ENCODE measurements around the gene RAB31. TPM values are rescaled to one million over a fixed set of nuclear protein-coding genes. Genes with fewer than 3 reads are reported as not detected.
"Not testable (repeated sequence)": the region's sequence is repeated elsewhere in the genome, so short reads cannot be mapped to it uniquely, and the experiment has no call there.

Gene RAB31
- total RNA-seq, 1 experiment from 2014 or later: 9.5 TPM

- H3K4me3 Mint-ChIP-seq (ENCODE audit: unreplicated experiment): no peak overlapping the region
- Histone ChIP-seq H3K4me3 (ENCODE audit: low read depth, low read length) (no peak overlapping the region), H3K27me3 (replicated peaks; ENCODE audit: control insufficient read depth, insufficient read depth, low read length) (no peaks in the 10 kb centered on the region), H3K9me3 (no peaks in the 10 kb centered on the region), H3K36me3 (ENCODE audit: control insufficient read depth, insufficient read depth, low read length) (no peaks in the 10 kb centered on the region), H3K4me1 (peaks cover 14% of the 10 kb centered on the region)
- H3K36me3 Mint-ChIP-seq (ENCODE audit: insufficient read depth, unreplicated experiment): no peaks in the 10 kb centered on the region
- BruUV-seq (replicated peaks): no TSS peak
- ChIA-PET POLR2A (no interaction called here), CTCF (no interaction called here)
- H3K27ac Mint-ChIP-seq (ENCODE audit: unreplicated experiment): no peak overlapping the region
- no peaks in the 10 kb centered on the region for H3K27me3 Mint-ChIP-seq (ENCODE audit: insufficient read depth, unreplicated experiment)
- TF ChIP-seq CTCF (IDR thresholded peaks at IDR 0.05; ENCODE audit: insufficient read depth in 1 of 2, low read depth in 1 of 2, low read length in 1 of 2, severe bottlenecking in 1 of 2, unreplicated experiment in 1 of 2): no peak
- H3K9me3 Mint-ChIP-seq (ENCODE audit: unreplicated experiment): peaks cover 12% of the 10 kb centered on the region
- H3K4me1 Mint-ChIP-seq (ENCODE audit: low read depth, unreplicated experiment): peaks cover 7% of the 10 kb centered on the region
- DNase-seq: no peak
- intact Hi-C loops (cut with micrococcal nuclease; ENCODE audit: unreplicated experiment): no loop called here
These were observed 58.6 kb downstream of the RAB31 start for GRCh38 chr18:9766740-9767139.

- POLR2A ChIA-PET; H3K36me3 ChIP-seq (ENCODE audit: control insufficient read depth, insufficient read depth, low read length); H3K4me1 Mint-ChIP-seq (ENCODE audit: low read depth, unreplicated experiment); intact Hi-C loops (cut with micrococcal nuclease; ENCODE audit: unreplicated experiment); H3K4me3 ChIP-seq (ENCODE audit: low read depth, low read length); H3K27me3 ChIP-seq (replicated peaks; ENCODE audit: control insufficient read depth, insufficient read depth, low read length); H3K36me3 Mint-ChIP-seq (ENCODE audit: insufficient read depth, unreplicated experiment); H3K9me3 Mint-ChIP-seq (ENCODE audit: unreplicated experiment); H3K27me3 Mint-ChIP-seq (ENCODE audit: insufficient read depth, unreplicated experiment); H3K4me3 Mint-ChIP-seq (ENCODE audit: unreplicated experiment); DNase-seq; H3K9me3 ChIP-seq; H3K27ac Mint-ChIP-seq (ENCODE audit: unreplicated experiment); BruUV-seq (replicated peaks); CTCF ChIA-PET: not testable (repeated sequence)
- H3K4me1 ChIP-seq: peaks cover 14% of the 10 kb centered on the region
These were observed 60.1 kb downstream of the RAB31 start for GRCh38 chr18:9768071-9768691.

- DNase-seq; H3K4me3 ChIP-seq (ENCODE audit: low read depth, low read length); H3K36me3 ChIP-seq (ENCODE audit: control insufficient read depth, insufficient read depth, low read length); BruUV-seq (replicated peaks); H3K27me3 Mint-ChIP-seq (ENCODE audit: insufficient read depth, unreplicated experiment); POLR2A ChIA-PET; CTCF ChIA-PET; intact Hi-C loops (cut with micrococcal nuclease; ENCODE audit: unreplicated experiment); H3K36me3 Mint-ChIP-seq (ENCODE audit: insufficient read depth, unreplicated experiment); H3K4me1 Mint-ChIP-seq (ENCODE audit: low read depth, unreplicated experiment); H3K27ac Mint-ChIP-seq (ENCODE audit: unreplicated experiment); H3K9me3 Mint-ChIP-seq (ENCODE audit: unreplicated experiment); H3K27me3 ChIP-seq (replicated peaks; ENCODE audit: control insufficient read depth, insufficient read depth, low read length); H3K9me3 ChIP-seq; H3K4me3 Mint-ChIP-seq (ENCODE audit: unreplicated experiment): not testable (repeated sequence)
- peaks cover 12% of the 10 kb centered on the region for H3K4me1 ChIP-seq
These were observed 62.0 kb downstream of the RAB31 start for GRCh38 chr18:9770111-9770510.

GRCh38 chr18:9771261-9771976 is 63.3 kb downstream of the RAB31 start:
- Mint-ChIP-seq H3K9me3 (ENCODE audit: unreplicated experiment) (no peaks in the 10 kb centered on the region), H3K4me3 (ENCODE audit: unreplicated experiment) (no peak overlapping the region), H3K36me3 (ENCODE audit: insufficient read depth, unreplicated experiment) (no peaks in the 10 kb centered on the region), H3K4me1 (ENCODE audit: low read depth, unreplicated experiment) (no peaks in the 10 kb centered on the region), H3K27me3 (ENCODE audit: insufficient read depth, unreplicated experiment) (no peaks in the 10 kb centered on the region), H3K27ac (ENCODE audit: unreplicated experiment) (no peak overlapping the region)
- Histone ChIP-seq H3K4me3 (ENCODE audit: low read depth, low read length) (no peak overlapping the region), H3K27me3 (replicated peaks; ENCODE audit: control insufficient read depth, insufficient read depth, low read length) (no peaks in the 10 kb centered on the region), H3K4me1 (no peaks in the 10 kb centered on the region; the same call in 1 of the 2 replicates), H3K36me3 (ENCODE audit: control insufficient read depth, insufficient read depth, low read length) (no peaks in the 10 kb centered on the region), H3K9me3 (no peaks in the 10 kb centered on the region)
- peak; percentile 53 to 74 for DNase-seq
- intact Hi-C loops (cut with micrococcal nuclease; ENCODE audit: unreplicated experiment): no loop called here
- ChIA-PET CTCF (no interaction called here), POLR2A (no interaction called here)
- peak; percentile 62 to 73 for TF ChIP-seq CTCF (IDR thresholded peaks at IDR 0.05; ENCODE audit: insufficient read depth in 1 of 2, low read depth in 1 of 2, low read length in 1 of 2, severe bottlenecking in 1 of 2, unreplicated experiment in 1 of 2)
- no TSS peak for BruUV-seq (replicated peaks)
